Measurements from ENCODE around the gene CLBA1.
"Not testable (repeated sequence)": the region's sequence is repeated elsewhere in the genome, so short reads cannot be mapped to it uniquely, and the experiment has no call there.

GRCh38 chr14:105032451-105032901 is 46.9 kb downstream of the CLBA1 start:
- TF ChIP-seq CTCF, POLR2A (IDR thresholded peaks at IDR 0.05): not testable (repeated sequence)

Measured in uterus (tissue), 2 donors.